Vagina (tissue), 2 donors: Measurements from ENCODE around the gene SULT1A1.
"Not testable (repeated sequence)": the region's sequence is repeated elsewhere in the genome, so short reads cannot be mapped to it uniquely, and the experiment has no call there.

ENCODE experiments used
- CTCF ChIP-seq, 3 experiments: fragments of 450-650 bp in 2 of 3; fragments of 200-600 bp in 1 of 3; sonication (generic) in 1 of 3; IDR thresholded peaks; one replicate each; pipeline ENCODE4 v1.5.1; 2017 to 2019; ENCODE audit warnings: antibody characterized with exemption in 3 of 3, mild to moderate bottlenecking in 2 of 3, moderate library complexity in 2 of 3
- POLR2AphosphoS5 ChIP-seq, 2 donors: sonication (generic); formaldehyde crosslinking; IDR thresholded peaks; one replicate each; pipeline ENCODE4 v1.9.0; 2017; ENCODE audit warnings: antibody characterized with exemption in 2 of 2, mild to moderate bottlenecking in 2 of 2, low read depth in 1 of 2; ENCODE audit not compliant: insufficient read depth in 1 of 2

GRCh38 chr16:28595451-28595850, 14.4 kb downstream of the SULT1A1 start:
- not testable (repeated sequence) for TF ChIP-seq CTCF (IDR thresholded peaks at IDR 0.05); POLR2AphosphoS5 (IDR thresholded peaks at IDR 0.05; ENCODE audit: insufficient read depth in 1 of 2, low read depth in 1 of 2)
